Psoas muscle (tissue), 8 donors: ENCODE measurements around the gene EXOC3. TPM values are rescaled to one million over a fixed set of nuclear protein-coding genes. Genes with fewer than 3 reads are reported as not detected.

ENCODE experiments used
- ATAC-seq, 4 donors: fragments of 200-7000 bp; cut with Tn5 transposase; one replicate each; pipeline ENCODE4 v1.9.1; 2020; ENCODE audit warnings: moderate library complexity in 3 of 4, mild to moderate bottlenecking in 2 of 4
- DNase-seq, 2 donors: peaks; one replicate each; pipeline ENCODE4 v3.0.0-alpha.2; 2020
- H3K27ac ChIP-seq: fragments of 200-600 bp; one replicate; pipeline ENCODE4 v1.8.0; 2022
- H3K27me3 ChIP-seq, 3 donors: fragments of 200-600 bp in 1 of 3; one replicate each; pipeline versions ENCODE4 v1.6.1 to v1.8.0; 2013 to 2022; ENCODE audit warnings: low read length in 2 of 3, mild to moderate bottlenecking in 2 of 3, moderate library complexity in 1 of 3; ENCODE audit not compliant: insufficient read depth in 3 of 3
- H3K36me3 ChIP-seq, 2 donors: fragments of 200-600 bp in 1 of 2; one replicate each; pipeline versions ENCODE4 v1.6.1 to v1.8.0; 2013 to 2022; ENCODE audit warnings: low read depth in 1 of 2, mild to moderate bottlenecking in 1 of 2, moderate library complexity in 1 of 2; ENCODE audit not compliant: insufficient read depth in 1 of 2
- H3K4me1 ChIP-seq: fragments of 200-600 bp; one replicate; pipeline ENCODE4 v1.8.0; 2022
- H3K4me3 ChIP-seq: fragments of 200-600 bp; one replicate; pipeline ENCODE4 v1.8.0; 2022; ENCODE audit warnings: mild to moderate bottlenecking
- H3K9me3 ChIP-seq: fragments of 200-600 bp; one replicate; pipeline ENCODE4 v1.8.0; 2022
- CTCF ChIP-seq: fragments of 200-600 bp; IDR thresholded peaks from one replicate; pipeline ENCODE4 v1.8.0; 2022; ENCODE audit warnings: antibody characterized with exemption
- WGBS, 3 donors: extraction: QIAGEN DNeasy Blood & Tissue Kit; methylation state at CpG; one replicate each; pipeline versions ENCODE4 v1.1.6 to v1.1.7; 2013; 5-methylcytosine and 5-hydroxymethylcytosine counted together
- intact Hi-C, 2 donors: fragments of 100-400 bp; cut with DNase I; formaldehyde crosslinking; loops; one replicate each; pipeline versions ENCODE4 v1.11.0 to v1.14.2; 2022
- polyA plus RNA-seq, 3 donors: library from polyadenylated mRNA; stranded (reverse); fragments of 200-250 nt; gene quantifications; one replicate each; pipeline ENCODE4 v1.2.3, GENCODE V29; 2013
- total RNA-seq, 4 donors: library from RNA; stranded (reverse); fragmentation: NEBNext Ultra II Directional in 2 of 4; extraction: Animal tissue kit (Norgen Biotek cat#: 25700) in 2 of 4; gene quantifications; one replicate each; pipeline versions ENCODE4 v1.2.1 to v1.2.4, GENCODE V29; 2021 to 2023
- donor health status: healthy with polysubstance abuse.
- donor health status: DM: no; HTN: no; CAD: no; lungs with moderate emphysema.
- donor health status: Bipolar disorder and iron deficiency.
- donor health status: healthy.
- donor health status: DM: yes; HTN: yes; CAD: no.
- donor health status: DM: no; HTN: no; CAD: no.
- donor health status: DM: no; HTN: no; CAD: no.
- donor health status: DM: yes; HTN: yes; CAD: no.

EXOC3 gene
- total and polyA plus RNA-seq, 7 donors: 38.2 to 63.4 (median 56.5) TPM

- 25 to 27% (median 26%) methylated on average over 22 to 26 of the region's 26 CpGs for WGBS, 3 donors
- DNase-seq: no peak
- Histone ChIP-seq H3K27ac (no peak overlapping the region), H3K4me1 (no peaks in the 10 kb centered on the region), H3K36me3 (no peaks in the 10 kb centered on the region), H3K4me3 (no peak overlapping the region), H3K27me3 (peaks cover 0 to 80% (median 16%) of the 10 kb centered on the region in 3 donors), H3K9me3 (no peaks in the 10 kb centered on the region)
- intact Hi-C loops: no loop called here
- TF ChIP-seq CTCF: no peak
- no peak for ATAC-seq
Measured at GRCh38 chr5:493119-493701, 50.2 kb downstream of the EXOC3 start.

- DNase-seq (no peak), ATAC-seq (no peak)
- intact Hi-C loops: no loop called here
- Histone ChIP-seq H3K9me3 (no peaks in the 10 kb centered on the region), H3K4me1 (no peaks in the 10 kb centered on the region), H3K4me3 (no peak overlapping the region), H3K36me3 (no peaks in the 10 kb centered on the region), H3K27me3 (peaks cover 0 to 80% (median 15%) of the 10 kb centered on the region in 3 donors), H3K27ac (no peak overlapping the region)
- 41 to 49% (median 42%) methylated on average over 12 to 13 of the region's 13 CpGs for WGBS, 3 donors
- TF ChIP-seq CTCF: no peak
Measured at GRCh38 chr5:493758-494157, 50.8 kb downstream of the EXOC3 start.

- DNase-seq (no peak), ATAC-seq (no peak)
- H3K27ac ChIP-seq: no peak overlapping the region
- H3K4me3 ChIP-seq: no peak overlapping the region
- H3K9me3 ChIP-seq: no peaks in the 10 kb centered on the region
- WGBS, 3 donors: 84 to 89% (median 85%) methylated on average over 38 of the region's 38 CpGs
- no peaks in the 10 kb centered on the region for H3K4me1 ChIP-seq
- no peak for TF ChIP-seq CTCF
- intact Hi-C loops: no loop called here
- H3K27me3 ChIP-seq: peaks cover 0 to 80% (median 20%) of the 10 kb centered on the region in 3 donors
- H3K36me3 ChIP-seq: no peaks in the 10 kb centered on the region
Measured at GRCh38 chr5:494667-495255, 51.8 kb downstream of the EXOC3 start.

GRCh38 chr5:496028-496427, 53.1 kb downstream of the EXOC3 start:
- no peak overlapping the region for H3K27ac ChIP-seq
- no peaks in the 10 kb centered on the region for H3K9me3 ChIP-seq
- ATAC-seq (no peak), DNase-seq (no peak)
- no peaks in the 10 kb centered on the region for H3K4me1 ChIP-seq
- H3K27me3 ChIP-seq: peaks cover 0 to 71% (median 16%) of the 10 kb centered on the region in 3 donors
- WGBS, 3 donors: 52 to 60% (median 57%) methylated on average over 19 of the region's 19 CpGs
- H3K36me3 ChIP-seq: no peaks in the 10 kb centered on the region
- H3K4me3 ChIP-seq: no peak overlapping the region
- TF ChIP-seq CTCF: no peak
- intact Hi-C loops: no loop called here
